ENCODE data around the gene RPS3A. TPM values are rescaled to one million over a fixed set of nuclear protein-coding genes. Genes with fewer than 3 reads are reported as not detected.

Gene RPS3A
- total and polyA plus RNA-seq, 2 of the 13 experiments (the other 11 are each of a cell fraction or from before 2014, with no cell fraction given): 3,332 to 3,626 TPM

- peak; percentile 52; the same call in 1 of the 2 replicates for TF ChIP-seq ZBED4 (CRISPR knock-in tag; IDR thresholded peaks at IDR 0.05; ENCODE audit: borderline replicate concordance)
- peak; percentile 81 for TF ChIP-seq KLF15 (CRISPR knock-in tag; IDR thresholded peaks at IDR 0.05; ENCODE audit: borderline replicate concordance)
- TF ChIP-seq ATM (IDR thresholded peaks at IDR 0.05; ENCODE audit: borderline replicate concordance): no peak
- 0 out of 2 replicates have a peak, but pooled peaks have one; percentile 59 for TF ChIP-seq ZNF790 (CRISPR knock-in tag; IDR thresholded peaks at IDR 0.05; ENCODE audit: borderline replicate concordance)
- TF ChIP-seq TBX3 (IDR thresholded peaks at IDR 0.05; ENCODE audit: borderline replicate concordance): peak; percentile 45; the same call in 1 of the 2 replicates
- TF ChIP-seq CENPX (CRISPR knock-in tag; IDR thresholded peaks at IDR 0.05): no peak
- peak; percentile 74; the same call in 1 of the 2 replicates for TF ChIP-seq ATF7-NPFF (CRISPR knock-in tag; IDR thresholded peaks at IDR 0.05; ENCODE audit: low read depth)
- TF ChIP-seq FOXP1 (IDR thresholded peaks at IDR 0.05): no peak
- peak; percentile 43 for TF ChIP-seq FOXP1 (CRISPR knock-in tag; IDR thresholded peaks at IDR 0.05)
- TF ChIP-seq ZNF138 (CRISPR knock-in tag; IDR thresholded peaks at IDR 0.05; ENCODE audit: low read depth): peak; percentile 74; the same call in 1 of the 2 replicates
- 0 out of 2 replicates have a peak, but pooled peaks have one; percentile 11 for TF ChIP-seq TCF7 (IDR thresholded peaks at IDR 0.05; ENCODE audit: low read depth)
- TF ChIP-seq ZNF83 (CRISPR knock-in tag; IDR thresholded peaks at IDR 0.05; ENCODE audit: borderline replicate concordance): peak; percentile 88; the same call in 1 of the 2 replicates
- peak; percentile 89 for TF ChIP-seq ZNF564 (CRISPR knock-in tag; IDR thresholded peaks at IDR 0.05)
- 0 out of 2 replicates have a peak, but pooled peaks have one; percentile 43 for TF ChIP-seq CENPT (CRISPR knock-in tag; IDR thresholded peaks at IDR 0.05; ENCODE audit: low read depth)
- TF ChIP-seq NONO (IDR thresholded peaks at IDR 0.05): no peak
- peak; percentile 95 for TF ChIP-seq NONO (CRISPR knock-in tag; conservative IDR thresholded peaks at IDR 0.05)
- peak; percentile 86; the same call in 1 of the 2 replicates for TF ChIP-seq KLF6 (CRISPR knock-in tag; IDR thresholded peaks at IDR 0.05)
- no peak for TF ChIP-seq RELA (CRISPR knock-in tag; IDR thresholded peaks at IDR 0.05)
- no peak; the same call in 1 of the 2 replicates for TF ChIP-seq NCOR1 (IDR thresholded peaks at IDR 0.05; ENCODE audit: borderline replicate concordance, low read length)
- TF ChIP-seq MIER2 (CRISPR knock-in tag; IDR thresholded peaks at IDR 0.05): peak; percentile 76
- TF ChIP-seq EED (CRISPR knock-in tag; IDR thresholded peaks at IDR 0.05): peak; percentile 99
- TF ChIP-seq ASH2L (IDR thresholded peaks at IDR 0.05; ENCODE audit: insufficient read length, low read depth, low read length): peak; percentile 96
- TF ChIP-seq ZNF317 (CRISPR knock-in tag; IDR thresholded peaks at IDR 0.05): peak; percentile 44; the same call in 1 of the 2 replicates
- peak; percentile 66; the same call in 1 of the 2 replicates for TF ChIP-seq ZNF446 (CRISPR knock-in tag; IDR thresholded peaks at IDR 0.05)
- no peak for TF ChIP-seq TRAFD1 (CRISPR knock-in tag; IDR thresholded peaks at IDR 0.05; ENCODE audit: borderline replicate concordance)
Observed at GRCh38 chr4:151099229-151099975, at the start of gene RPS3A (continued).
